Prostate gland (tissue), 2 donors: ENCODE results near the gene NOL9.

Source experiments
- CTCF ChIP-seq, 4 experiments: fragments of 200-600 bp in 2 of 4; fragments of 450-650 bp in 2 of 4; sonication (generic) in 2 of 4; IDR thresholded peaks; 1 replicate in 3 of 4; 2 replicates in 1 of 4; pipeline ENCODE4 v1.5.1; 2016 to 2019; ENCODE audit warnings: antibody characterized with exemption in 4 of 4, mild to moderate bottlenecking in 2 of 4, moderate library complexity in 2 of 4
- POLR2A ChIP-seq: fragments of 450-650 bp; IDR thresholded peaks from one replicate; pipeline ENCODE4 v1.6.1; 2016; ENCODE audit warnings: antibody characterized with exemption, mild to moderate bottlenecking
- POLR2AphosphoS5 ChIP-seq: sonication (generic); formaldehyde crosslinking; IDR thresholded peaks from one replicate; pipeline ENCODE4 v1.6.1; 2017; ENCODE audit warnings: antibody characterized with exemption

- TF ChIP-seq CTCF (IDR thresholded peaks at IDR 0.05) (no peak), POLR2A (no peak), POLR2AphosphoS5 (no peak)
These were observed 46.8 kb downstream of the NOL9 start for GRCh38 chr1:6507461-6507911.
